Measurements from ENCODE around the gene DERL3.

- no peak for TF ChIP-seq CREB1 (CRISPR knock-in tag; IDR thresholded peaks at IDR 0.05; ENCODE audit: low read depth)
- no peak for TF ChIP-seq CTCF (conservative IDR thresholded peaks at IDR 0.05; ENCODE audit: low read depth in 2 of 2)
Measured at GRCh38 chr22:23878219-23878618, 39.4 kb upstream of the DERL3 start.

All from GM23338 (cell line).